Measurements from ENCODE around the gene SNED1. TPM values are rescaled to one million over a fixed set of nuclear protein-coding genes. Genes with fewer than 3 reads are reported as not detected.

SNED1 gene
- total RNA-seq, 2 donors from 2014 or later, result 4.6 TPM

DNA sequence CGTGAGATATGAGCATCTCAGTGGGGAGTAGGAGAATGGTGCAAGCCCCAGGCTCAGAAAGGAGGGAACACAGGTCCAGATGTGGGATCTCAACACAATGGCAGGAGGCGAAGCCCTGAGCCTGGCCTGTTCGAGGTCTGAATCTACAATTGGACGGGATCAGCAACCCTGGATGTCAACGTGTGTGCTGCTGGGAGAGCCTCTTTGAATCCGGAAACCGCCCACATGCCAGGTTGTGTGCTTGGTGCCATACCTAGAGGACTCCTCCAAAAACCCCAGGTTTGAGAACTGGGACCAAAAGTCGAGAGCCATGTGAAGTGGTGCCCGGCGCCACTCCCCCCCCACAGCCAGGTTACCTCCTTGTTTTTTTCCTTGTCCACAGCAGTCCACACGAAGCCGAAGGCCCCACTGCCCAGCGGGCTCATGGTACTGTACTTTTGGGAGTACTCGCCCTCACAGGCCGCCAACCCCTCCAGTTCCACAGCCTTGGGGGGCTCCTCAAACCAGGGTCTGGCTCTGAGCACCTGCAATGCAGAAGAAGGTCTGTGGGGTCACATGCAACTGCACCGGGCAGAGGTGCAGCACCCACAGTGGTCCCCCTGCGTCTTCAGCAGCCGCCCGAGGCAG is 124.1 kb downstream of the SNED1 start:
- H3K4me3 ChIP-seq, result no peak overlapping the region
- DNase-seq, result no peak
- no peaks in the 10 kb centered on the region for H3K4me1 ChIP-seq

DNA sequence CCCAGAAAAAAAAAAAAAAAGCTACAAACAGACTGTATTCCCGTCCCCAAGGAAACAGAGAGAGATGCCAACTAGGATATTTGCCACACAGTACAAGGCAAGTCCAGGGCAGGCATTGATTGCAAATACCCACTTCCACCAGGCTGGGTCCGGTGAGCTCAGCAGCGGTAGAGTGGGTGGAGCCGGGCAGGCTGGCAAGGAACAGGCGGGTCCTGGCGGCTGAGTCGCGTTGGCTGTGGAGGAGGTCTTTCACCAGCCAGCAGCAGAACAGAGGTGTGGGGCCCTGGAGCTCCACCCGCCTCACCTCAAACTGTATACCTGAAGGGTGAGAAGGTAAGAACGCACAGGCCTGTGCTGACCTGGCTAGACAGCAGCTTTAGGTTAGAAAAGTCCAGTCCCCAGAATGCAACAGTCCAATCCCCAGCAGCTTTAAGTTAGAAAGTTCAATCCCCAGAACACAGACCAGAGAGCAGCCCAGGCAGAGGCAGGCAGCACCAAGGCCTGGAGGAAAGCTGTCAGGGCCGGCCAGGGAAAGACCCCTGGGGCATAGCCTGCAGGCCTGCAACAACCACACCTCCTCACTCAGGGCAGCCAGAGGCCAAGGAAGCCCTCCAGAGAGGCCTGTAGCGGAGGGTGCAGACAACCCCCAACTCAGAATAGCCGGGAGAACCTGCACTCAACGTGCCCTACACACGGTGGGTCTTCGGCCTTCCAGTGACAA is 125.6 kb downstream of the SNED1 start:
- DNase-seq, result no peak
- H3K27me3 ChIP-seq, result no peaks in the 10 kb centered on the region
- TF ChIP-seq, protein P1, sequence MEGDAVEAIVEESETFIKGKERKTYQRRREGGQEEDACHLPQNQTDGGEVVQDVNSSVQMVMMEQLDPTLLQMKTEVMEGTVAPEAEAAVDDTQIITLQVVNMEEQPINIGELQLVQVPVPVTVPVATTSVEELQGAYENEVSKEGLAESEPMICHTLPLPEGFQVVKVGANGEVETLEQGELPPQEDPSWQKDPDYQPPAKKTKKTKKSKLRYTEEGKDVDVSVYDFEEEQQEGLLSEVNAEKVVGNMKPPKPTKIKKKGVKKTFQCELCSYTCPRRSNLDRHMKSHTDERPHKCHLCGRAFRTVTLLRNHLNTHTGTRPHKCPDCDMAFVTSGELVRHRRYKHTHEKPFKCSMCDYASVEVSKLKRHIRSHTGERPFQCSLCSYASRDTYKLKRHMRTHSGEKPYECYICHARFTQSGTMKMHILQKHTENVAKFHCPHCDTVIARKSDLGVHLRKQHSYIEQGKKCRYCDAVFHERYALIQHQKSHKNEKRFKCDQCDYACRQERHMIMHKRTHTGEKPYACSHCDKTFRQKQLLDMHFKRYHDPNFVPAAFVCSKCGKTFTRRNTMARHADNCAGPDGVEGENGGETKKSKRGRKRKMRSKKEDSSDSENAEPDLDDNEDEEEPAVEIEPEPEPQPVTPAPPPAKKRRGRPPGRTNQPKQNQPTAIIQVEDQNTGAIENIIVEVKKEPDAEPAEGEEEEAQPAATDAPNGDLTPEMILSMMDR (IDR thresholded peaks at IDR 0.05), result no peak
- no peak overlapping the region for H3K27ac ChIP-seq
- intact Hi-C loops (cut with DNase I), result no loop called here
- no peaks in the 10 kb centered on the region for H3K4me1 ChIP-seq
- H3K9me3 ChIP-seq, result no peaks in the 10 kb centered on the region
- H3K9ac ChIP-seq (ENCODE audit: low read depth in 2 of 2, low read length in 2 of 2), result no peak overlapping the region
- no peak overlapping the region for H3K4me3 ChIP-seq
- no peaks in the 10 kb centered on the region for H3K36me3 ChIP-seq

More for the DNA sequence above, 124.1 kb downstream of the SNED1 start:
- H3K27ac ChIP-seq, result no peak overlapping the region
- no peaks in the 10 kb centered on the region for H3K27me3 ChIP-seq
- intact Hi-C loops (cut with DNase I), result no loop called here
- H3K9ac ChIP-seq (ENCODE audit: low read depth in 2 of 2, low read length in 2 of 2), result no peak overlapping the region
- no peaks in the 10 kb centered on the region for H3K9me3 ChIP-seq
- H3K36me3 ChIP-seq, result no peaks in the 10 kb centered on the region
- TF ChIP-seq, protein P1 (IDR thresholded peaks at IDR 0.05), result no peak

DNA sequence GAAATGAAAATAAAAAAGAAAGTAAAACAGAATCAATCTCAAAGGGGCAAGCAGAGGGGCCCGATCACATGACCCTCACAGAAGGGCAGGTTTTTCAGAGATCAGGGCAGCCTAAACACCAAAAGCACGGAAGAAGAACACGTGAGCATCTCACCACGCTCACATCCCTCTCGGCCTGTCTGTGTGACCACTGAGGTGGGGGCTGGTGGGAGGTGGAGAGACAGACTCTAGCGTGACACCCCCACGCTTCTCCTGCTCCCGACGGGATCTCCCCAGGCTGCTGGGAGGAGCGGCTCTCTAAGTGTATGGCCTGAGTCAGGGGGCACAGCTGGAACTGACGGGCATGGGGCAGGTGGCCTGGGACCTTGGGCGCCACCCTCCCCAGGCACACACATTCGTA is 127.2 kb downstream of the SNED1 start:
- H3K4me3 ChIP-seq, result no peak overlapping the region
- H3K27ac ChIP-seq, result no peak overlapping the region
- H3K9ac ChIP-seq (ENCODE audit: low read depth in 2 of 2, low read length in 2 of 2), result no peak overlapping the region
- DNase-seq, result no peak
- intact Hi-C loops (cut with DNase I), result no loop called here
- H3K4me1 ChIP-seq, result no peaks in the 10 kb centered on the region
- H3K9me3 ChIP-seq, result no peaks in the 10 kb centered on the region
- H3K36me3 ChIP-seq, result no peaks in the 10 kb centered on the region
- no peaks in the 10 kb centered on the region for H3K27me3 ChIP-seq
- TF ChIP-seq, protein P1 (IDR thresholded peaks at IDR 0.05), result no peak

DNA sequence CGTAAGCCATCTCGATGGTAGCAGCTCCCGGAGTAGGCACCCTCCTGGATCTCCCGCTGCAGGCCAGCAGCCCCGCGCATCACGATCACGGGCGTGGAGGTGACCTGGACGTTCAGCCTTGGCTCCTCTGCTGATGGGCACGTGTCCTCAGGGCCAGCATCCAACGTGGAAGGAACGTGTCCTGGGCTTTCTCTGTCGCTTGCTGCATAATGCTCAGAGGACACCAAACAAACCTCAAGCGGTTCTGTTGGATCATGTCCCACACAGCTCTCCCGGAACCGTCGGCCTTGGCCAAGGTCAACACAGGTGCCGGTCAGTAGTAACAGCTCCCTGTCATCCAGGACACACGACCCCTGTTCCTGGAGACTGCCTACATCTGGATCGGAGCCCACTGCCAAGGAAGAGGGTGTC is 127.8 kb downstream of the SNED1 start:
- H3K36me3 ChIP-seq, result no peaks in the 10 kb centered on the region
- H3K9me3 ChIP-seq, result no peaks in the 10 kb centered on the region
- no peaks in the 10 kb centered on the region for H3K27me3 ChIP-seq
- intact Hi-C loops (cut with DNase I), result no loop called here
- no peak overlapping the region for H3K27ac ChIP-seq
- no peak for DNase-seq
- TF ChIP-seq, protein P1 (IDR thresholded peaks at IDR 0.05), result no peak
- no peak overlapping the region for H3K4me3 ChIP-seq
- no peaks in the 10 kb centered on the region for H3K4me1 ChIP-seq
- no peak overlapping the region for H3K9ac ChIP-seq (ENCODE audit: low read depth in 2 of 2, low read length in 2 of 2)

DNA sequence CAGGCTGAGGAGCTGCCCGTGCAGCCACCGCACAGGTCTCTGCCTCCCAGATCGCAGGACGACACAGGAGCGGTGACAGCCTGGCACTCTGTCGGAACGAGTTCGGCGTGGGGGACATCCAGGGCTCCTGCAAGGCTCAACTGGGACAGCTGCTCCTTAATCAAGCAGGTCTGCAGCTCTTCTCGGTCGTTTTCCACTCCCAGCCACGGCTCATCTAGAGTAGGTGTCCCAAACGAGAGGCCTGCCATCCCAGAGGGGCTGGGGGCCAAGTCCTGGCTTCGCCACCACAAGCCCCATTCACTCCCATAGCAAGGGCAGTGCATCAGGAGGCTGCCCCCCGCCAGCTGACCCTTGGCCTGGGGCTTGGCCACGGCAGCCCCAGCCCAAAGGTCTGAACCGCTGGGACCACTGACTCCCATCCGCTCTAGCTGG is 128.4 kb downstream of the SNED1 start:
- intact Hi-C loops (cut with DNase I), result no loop called here

More for the DNA sequence above, 128.4 kb downstream of the SNED1 start:
- DNase-seq, result no peak
- Histone ChIP-seq H3K9me3 (no peaks in the 10 kb centered on the region), H3K27me3 (no peaks in the 10 kb centered on the region), H3K4me1 (no peaks in the 10 kb centered on the region), H3K4me3 (no peak overlapping the region), H3K36me3 (no peaks in the 10 kb centered on the region), H3K27ac (no peak overlapping the region), H3K9ac (ENCODE audit: low read depth in 2 of 2, low read length in 2 of 2) (no peak overlapping the region)
- TF ChIP-seq, protein P1 (IDR thresholded peaks at IDR 0.05), result no peak
